ENCODE measurements around the gene PARP3.

PARP3 gene

GRCh38 chr3:51934139-51934850, 7.9 kb upstream of the PARP3 start:
- no peak for DNase-seq

GRCh38 chr3:51934991-51935885, 6.9 kb upstream of the PARP3 start:
- DNase-seq = no peak

GRCh38 chr3:51935886-51936755, 6.0 kb upstream of the PARP3 start:
- no peak for DNase-seq

- no peak for DNase-seq
Observed at GRCh38 chr3:51937014-51937413, 5.1 kb upstream of the PARP3 start.

- DNase-seq = no peak
Observed at GRCh38 chr3:51937611-51938450, 4.3 kb upstream of the PARP3 start.

GRCh38 chr3:51938780-51939425, 3.3 kb upstream of the PARP3 start:
- no peak for DNase-seq

GRCh38 chr3:51940648-51941462, 1.3 kb upstream of the PARP3 start:
- DNase-seq = no peak

- DNase-seq = no peak
Observed at GRCh38 chr3:51941463-51941797, 733 bp upstream of the PARP3 start.

- DNase-seq = peak; percentile 45 to 61 (median 51)
Observed at GRCh38 chr3:51942603-51943450, 664 bp downstream of the PARP3 start.

GRCh38 chr3:51943451-51944391, 1.6 kb downstream of the PARP3 start:
- no peak for DNase-seq

- DNase-seq = no peak
Observed at GRCh38 chr3:51944451-51945021, 2.4 kb downstream of the PARP3 start.

- no peak for DNase-seq
Observed at GRCh38 chr3:51945031-51945840, 3.1 kb downstream of the PARP3 start.

GRCh38 chr3:51945926-51946705, 4.0 kb downstream of the PARP3 start:
- no peak for DNase-seq

GRCh38 chr3:51946796-51947195, 4.6 kb downstream of the PARP3 start:
- no peak for DNase-seq

GRCh38 chr3:51947215-51947900, 5.2 kb downstream of the PARP3 start:
- no peak for DNase-seq

- DNase-seq = no peak
Observed at GRCh38 chr3:51948016-51948580, 5.9 kb downstream of the PARP3 start.

Measured in suppressor macrophage treated with lipopolysaccharide for 1 hour (primary cell).